ENCODE results near the gene MYLK.

Gene MYLK

GRCh38 chr3:123802007-123802625 lies 82.0 kb downstream of the MYLK start:
- Histone ChIP-seq H3K9me3 (ENCODE audit: control insufficient read depth, low read depth, low read length) (no peaks in the 10 kb centered on the region), H3K4me1 (ENCODE audit: control insufficient read depth, low read depth, low read length) (peaks cover 5% of the 10 kb centered on the region), H3K36me3 (ENCODE audit: control insufficient read depth, low read depth, low read length) (no peaks in the 10 kb centered on the region), H3K9ac (ENCODE audit: low read length) (no peak overlapping the region), H3K4me3 (ENCODE audit: low read length) (no peak overlapping the region), H3K27me3 (ENCODE audit: control insufficient read depth, insufficient read depth, low read length) (no peaks in the 10 kb centered on the region), H3K27ac (ENCODE audit: low read length) (no peak overlapping the region)

GRCh38 chr3:123801474-123801873 lies 82.7 kb downstream of the MYLK start:
- H3K27ac ChIP-seq (ENCODE audit: low read length): no peak overlapping the region
- no peaks in the 10 kb centered on the region for H3K9me3 ChIP-seq (ENCODE audit: control insufficient read depth, low read depth, low read length)
- no peaks in the 10 kb centered on the region for H3K36me3 ChIP-seq (ENCODE audit: control insufficient read depth, low read depth, low read length)
- H3K9ac ChIP-seq (ENCODE audit: low read length): no peak overlapping the region
- H3K4me1 ChIP-seq (ENCODE audit: control insufficient read depth, low read depth, low read length): peaks cover 5% of the 10 kb centered on the region
- H3K4me3 ChIP-seq (ENCODE audit: low read length): no peak overlapping the region
- no peaks in the 10 kb centered on the region for H3K27me3 ChIP-seq (ENCODE audit: control insufficient read depth, insufficient read depth, low read length)

- Histone ChIP-seq H3K27me3 (ENCODE audit: control insufficient read depth, insufficient read depth, low read length) (no peaks in the 10 kb centered on the region), H3K4me1 (ENCODE audit: control insufficient read depth, low read depth, low read length) (peaks cover 5% of the 10 kb centered on the region), H3K36me3 (ENCODE audit: control insufficient read depth, low read depth, low read length) (no peaks in the 10 kb centered on the region), H3K4me3 (ENCODE audit: low read length) (no peak overlapping the region), H3K9ac (ENCODE audit: low read length) (no peak overlapping the region), H3K27ac (ENCODE audit: low read length) (no peak overlapping the region), H3K9me3 (ENCODE audit: control insufficient read depth, low read depth, low read length) (no peaks in the 10 kb centered on the region)
Measured at GRCh38 chr3:123800362-123800682, 83.8 kb downstream of the MYLK start.

- H3K36me3 ChIP-seq (ENCODE audit: control insufficient read depth, low read depth, low read length): no peaks in the 10 kb centered on the region
- no peak overlapping the region for H3K4me3 ChIP-seq (ENCODE audit: low read length)
- H3K4me1 ChIP-seq (ENCODE audit: control insufficient read depth, low read depth, low read length): peaks cover 5% of the 10 kb centered on the region
- no peaks in the 10 kb centered on the region for H3K9me3 ChIP-seq (ENCODE audit: control insufficient read depth, low read depth, low read length)
- no peak overlapping the region for H3K27ac ChIP-seq (ENCODE audit: low read length)
- H3K27me3 ChIP-seq (ENCODE audit: control insufficient read depth, insufficient read depth, low read length): no peaks in the 10 kb centered on the region
- no peak overlapping the region for H3K9ac ChIP-seq (ENCODE audit: low read length)
Measured at GRCh38 chr3:123799544-123800361, 84.4 kb downstream of the MYLK start.

GRCh38 chr3:123798550-123798949 lies 85.6 kb downstream of the MYLK start:
- Histone ChIP-seq H3K27me3 (ENCODE audit: control insufficient read depth, insufficient read depth, low read length) (no peaks in the 10 kb centered on the region), H3K4me1 (ENCODE audit: control insufficient read depth, low read depth, low read length) (peaks cover 5% of the 10 kb centered on the region), H3K27ac (ENCODE audit: low read length) (no peak overlapping the region), H3K9me3 (ENCODE audit: control insufficient read depth, low read depth, low read length) (no peaks in the 10 kb centered on the region), H3K36me3 (ENCODE audit: control insufficient read depth, low read depth, low read length) (no peaks in the 10 kb centered on the region), H3K9ac (ENCODE audit: low read length) (no peak overlapping the region), H3K4me3 (ENCODE audit: low read length) (no peak overlapping the region)

GRCh38 chr3:123795471-123796251 lies 88.5 kb downstream of the MYLK start:
- H3K27ac ChIP-seq (ENCODE audit: low read length): no peak overlapping the region
- no peaks in the 10 kb centered on the region for H3K27me3 ChIP-seq (ENCODE audit: control insufficient read depth, insufficient read depth, low read length)
- H3K9ac ChIP-seq (ENCODE audit: low read length): no peak overlapping the region
- no peaks in the 10 kb centered on the region for H3K9me3 ChIP-seq (ENCODE audit: control insufficient read depth, low read depth, low read length)
- no peaks in the 10 kb centered on the region for H3K36me3 ChIP-seq (ENCODE audit: control insufficient read depth, low read depth, low read length)
- no peak overlapping the region for H3K4me3 ChIP-seq (ENCODE audit: low read length)
- peaks cover 5% of the 10 kb centered on the region for H3K4me1 ChIP-seq (ENCODE audit: control insufficient read depth, low read depth, low read length)

GRCh38 chr3:123793425-123793824 lies 90.7 kb downstream of the MYLK start:
- Histone ChIP-seq H3K4me3 (ENCODE audit: low read length) (no peak overlapping the region), H3K27me3 (ENCODE audit: control insufficient read depth, insufficient read depth, low read length) (no peaks in the 10 kb centered on the region), H3K9me3 (ENCODE audit: control insufficient read depth, low read depth, low read length) (no peaks in the 10 kb centered on the region), H3K36me3 (ENCODE audit: control insufficient read depth, low read depth, low read length) (no peaks in the 10 kb centered on the region), H3K4me1 (ENCODE audit: control insufficient read depth, low read depth, low read length) (no peaks in the 10 kb centered on the region), H3K9ac (ENCODE audit: low read length) (no peak overlapping the region), H3K27ac (ENCODE audit: low read length) (no peak overlapping the region)

- Histone ChIP-seq H3K4me1 (ENCODE audit: control insufficient read depth, low read depth, low read length) (no peaks in the 10 kb centered on the region), H3K27ac (ENCODE audit: low read length) (no peak overlapping the region), H3K36me3 (ENCODE audit: control insufficient read depth, low read depth, low read length) (no peaks in the 10 kb centered on the region), H3K9me3 (ENCODE audit: control insufficient read depth, low read depth, low read length) (no peaks in the 10 kb centered on the region), H3K4me3 (ENCODE audit: low read length) (no peak overlapping the region), H3K27me3 (ENCODE audit: control insufficient read depth, insufficient read depth, low read length) (no peaks in the 10 kb centered on the region), H3K9ac (ENCODE audit: low read length) (no peak overlapping the region)
Measured at GRCh38 chr3:123792473-123793201, 91.5 kb downstream of the MYLK start.

- Histone ChIP-seq H3K36me3 (ENCODE audit: control insufficient read depth, low read depth, low read length) (no peaks in the 10 kb centered on the region), H3K9ac (ENCODE audit: low read length) (no peak overlapping the region), H3K9me3 (ENCODE audit: control insufficient read depth, low read depth, low read length) (no peaks in the 10 kb centered on the region), H3K4me1 (ENCODE audit: control insufficient read depth, low read depth, low read length) (no peaks in the 10 kb centered on the region), H3K27ac (ENCODE audit: low read length) (no peak overlapping the region), H3K4me3 (ENCODE audit: low read length) (no peak overlapping the region), H3K27me3 (ENCODE audit: control insufficient read depth, insufficient read depth, low read length) (no peaks in the 10 kb centered on the region)
Measured at GRCh38 chr3:123791898-123792297, 92.2 kb downstream of the MYLK start.

GRCh38 chr3:123791417-123791816 lies 92.7 kb downstream of the MYLK start:
- H3K27ac ChIP-seq (ENCODE audit: low read length): no peak overlapping the region
- no peaks in the 10 kb centered on the region for H3K36me3 ChIP-seq (ENCODE audit: control insufficient read depth, low read depth, low read length)
- H3K27me3 ChIP-seq (ENCODE audit: control insufficient read depth, insufficient read depth, low read length): no peaks in the 10 kb centered on the region
- H3K4me1 ChIP-seq (ENCODE audit: control insufficient read depth, low read depth, low read length): no peaks in the 10 kb centered on the region
- H3K9ac ChIP-seq (ENCODE audit: low read length): no peak overlapping the region
- no peak overlapping the region for H3K4me3 ChIP-seq (ENCODE audit: low read length)
- no peaks in the 10 kb centered on the region for H3K9me3 ChIP-seq (ENCODE audit: control insufficient read depth, low read depth, low read length)

GRCh38 chr3:123791073-123791370 lies 93.1 kb downstream of the MYLK start:
- no peaks in the 10 kb centered on the region for H3K4me1 ChIP-seq (ENCODE audit: control insufficient read depth, low read depth, low read length)

More at GRCh38 chr3:123791073-123791370, 93.1 kb downstream of the MYLK start:
- H3K9me3 ChIP-seq (ENCODE audit: control insufficient read depth, low read depth, low read length): no peaks in the 10 kb centered on the region
- H3K4me3 ChIP-seq (ENCODE audit: low read length): no peak overlapping the region
- H3K9ac ChIP-seq (ENCODE audit: low read length): no peak overlapping the region
- no peaks in the 10 kb centered on the region for H3K36me3 ChIP-seq (ENCODE audit: control insufficient read depth, low read depth, low read length)
- H3K27ac ChIP-seq (ENCODE audit: low read length): no peak overlapping the region
- H3K27me3 ChIP-seq (ENCODE audit: control insufficient read depth, insufficient read depth, low read length): no peaks in the 10 kb centered on the region
